OCI-M1 (cell line): Measurements from ENCODE around the gene UCK2.

Experiments used
- DNase-seq: peaks from one replicate; lab custom pipeline; 2025; lab: John Stamatoyannopoulos, UW

The UCK2 gene

GRCh38 chr1:165938844-165939243 lies 111.4 kb downstream of the UCK2 start:
- DNase-seq = no peak

GRCh38 chr1:165941531-165941930 lies 114.1 kb downstream of the UCK2 start:
- DNase-seq = no peak

- DNase-seq = no peak
These were observed 114.6 kb downstream of the UCK2 start for GRCh38 chr1:165942062-165942461.

GRCh38 chr1:165942927-165943597 lies 115.6 kb downstream of the UCK2 start:
- DNase-seq = peak; percentile 18

GRCh38 chr1:165945911-165946310 lies 118.5 kb downstream of the UCK2 start:
- no peak for DNase-seq

GRCh38 chr1:165947797-165948455 lies 120.5 kb downstream of the UCK2 start:
- no peak for DNase-seq

- peak; percentile 23 for DNase-seq
These were observed 122.1 kb downstream of the UCK2 start for GRCh38 chr1:165949335-165950130.

- no peak for DNase-seq
These were observed 127.5 kb downstream of the UCK2 start for GRCh38 chr1:165954940-165955339.

GRCh38 chr1:165958306-165958705 lies 130.9 kb downstream of the UCK2 start:
- no peak for DNase-seq

GRCh38 chr1:165960136-165960535 lies 132.7 kb downstream of the UCK2 start:
- DNase-seq = no peak

- no peak for DNase-seq
These were observed 133.5 kb downstream of the UCK2 start for GRCh38 chr1:165960881-165961280.
